GM12878 (cell line): ENCODE data around the gene CENPX. TPM values are rescaled to one million over a fixed set of nuclear protein-coding genes. Genes with fewer than 3 reads are reported as not detected.

Experiments used
- ATAC-seq: fragments of 200-7000 bp; cut with Tn5 transposase; 3 replicates; pipeline ENCODE4 v1.9.1; 2020; ENCODE audit warnings: mild to moderate bottlenecking, moderate library complexity
- BruUV-seq: library from RNA; stranded (reverse); fragments of 400-500 nt; replicated peaks from 2 replicates; lab custom pipeline; 2021; lab: Mats Ljungman, UMichigan
- CTCF ChIA-PET: fragments of 300-600 bp; sonication (Branson Sonifier 250); formaldehyde crosslinking; extraction: SDS; loops from one replicate; lab custom pipeline; 2021; ENCODE audit warnings: inconsistent platforms; lab: Yijun Ruan, JAX
- POLR2A ChIA-PET: fragments of 350-600 bp; formaldehyde crosslinking; extraction: SDS; loops from one replicate; lab custom pipeline; 2021; ENCODE audit warnings: inconsistent platforms; lab: Charles Lee
- RAD21 ChIA-PET: fragments of 300-600 bp; sonication (Branson Sonifier 250); formaldehyde crosslinking; loops from one replicate; lab custom pipeline; 2023; ENCODE audit warnings: antibody characterized with exemption; ENCODE audit not compliant: unreplicated experiment; lab: Charles Lee
- SMC1A ChIA-PET: fragments of 300-600 bp; sonication (Branson Sonifier 250); formaldehyde crosslinking; loops from one replicate; lab custom pipeline; 2023; ENCODE audit not compliant: unreplicated experiment, uncharacterized antibody; lab: Charles Lee
- DNase-seq: peaks from one replicate; pipeline ENCODE4 v3.0.0-alpha.2; 2011; ENCODE audit warnings: low read depth, low spot score
- FAIRE-seq: peaks from 3 replicates; lab custom pipeline; 2011; peaks lifted over from hg19 to GRCh38; lab: Jason Lieb, UNC
- H2AFZ ChIP-seq: 2 replicates; pipeline ENCODE4 v1.6.0; 2011; ENCODE audit warnings: low read depth, low read length, control low read depth; ENCODE audit not compliant: control insufficient read depth
- H3K27ac ChIP-seq: 2 replicates; pipeline ENCODE4 v1.5.1; 2011; ENCODE audit warnings: control low read depth; ENCODE audit not compliant: control insufficient read depth, insufficient read depth
- H3K27me3 ChIP-seq, 2 experiments: replicated peaks in 1 of 2; 2 replicates each; pipeline versions ENCODE4 v1.6.0 to v1.6.1; 2011; ENCODE audit warnings: low read length in 1 of 2; ENCODE audit not compliant: control insufficient read depth in 2 of 2, insufficient read depth in 2 of 2
- H3K36me3 ChIP-seq, 2 experiments: 2 replicates each; pipeline ENCODE4 v1.5.1; 2011; ENCODE audit warnings: low read length in 1 of 2; ENCODE audit not compliant: control insufficient read depth in 2 of 2, insufficient read depth in 2 of 2
- H3K4me1 ChIP-seq: 2 replicates; pipeline ENCODE4 v1.6.1; 2011; ENCODE audit warnings: mild to moderate bottlenecking, low read length, moderate library complexity, mixed read lengths; ENCODE audit not compliant: control insufficient read depth, insufficient read depth
- H3K4me2 ChIP-seq: 2 replicates; pipeline ENCODE4 v1.6.0; 2011; ENCODE audit warnings: control low read depth; ENCODE audit not compliant: control insufficient read depth, insufficient read depth
- H3K4me3 ChIP-seq: fragments of 200-600 bp; sonication (generic); 2 replicates; pipeline ENCODE4 v1.5.1; 2016
- H3K79me2 ChIP-seq: 2 replicates; pipeline ENCODE4 v1.6.0; 2011; ENCODE audit warnings: low read length; ENCODE audit not compliant: control insufficient read depth, insufficient read depth
- H3K9ac ChIP-seq: 2 replicates; pipeline ENCODE4 v1.8.0; 2011; ENCODE audit warnings: low read length, control low read depth, mixed read lengths; ENCODE audit not compliant: control insufficient read depth, insufficient read depth
- H3K9me3 ChIP-seq: replicated peaks from 3 replicates; pipeline ENCODE4 v1.5.1; 2011; ENCODE audit warnings: mild to moderate bottlenecking, low read length; ENCODE audit not compliant: control insufficient read depth, insufficient read depth
- H4K20me1 ChIP-seq: 2 replicates; pipeline ENCODE4 v1.6.0; 2011; ENCODE audit not compliant: control insufficient read depth, insufficient read depth
- EED ChIP-seq: sonication (generic); IDR thresholded peaks from 2 replicates; pipeline ENCODE4 v1.6.1; 2016; ENCODE audit warnings: antibody characterized with exemption, low read depth
- FOS ChIP-seq: IDR thresholded peaks from 3 replicates; pipeline ENCODE4 v1.6.1; 2011; ENCODE audit warnings: borderline replicate concordance; ENCODE audit not compliant: insufficient read length; ENCODE audit errors: extremely low read depth
- HDGF ChIP-seq: fragments of 450-650 bp; IDR thresholded peaks from 2 replicates; pipeline ENCODE4 v1.6.1; 2016; ENCODE audit warnings: antibody characterized with exemption
- KLF5 ChIP-seq: fragments of 450-650 bp; IDR thresholded peaks from 2 replicates; pipeline ENCODE4 v1.6.1; 2014; ENCODE audit warnings: mild to moderate bottlenecking; ENCODE audit not compliant: partially characterized antibody
- RCOR1 ChIP-seq: conservative IDR thresholded peaks from 2 replicates; pipeline ENCODE4 v1.6.1; 2012; ENCODE audit warnings: low read depth, low read length, improper control_type of control experiment
- WGBS: methylation state at CpG from one replicate; pipeline ENCODE4 v1.1.6; 2016; ENCODE audit warnings: low lambda C conversion rate; ENCODE audit not compliant: insufficient replicate concordance, insufficient coverage; ENCODE audit errors: missing lambda C conversion rate; 5-methylcytosine and 5-hydroxymethylcytosine counted together
- in situ Hi-C: fragments of 300-500 bp; cut with MboI; formaldehyde crosslinking; loops from 9 replicates; pipeline ENCODE4 v1.14.3; 2018; ENCODE audit warnings: mixed read lengths
- intact Hi-C: fragments of 100-400 bp; cut with micrococcal nuclease; formaldehyde crosslinking; loops from one replicate; pipeline ENCODE4 v1.14.2; 2022; ENCODE audit not compliant: unreplicated experiment
- polyA plus RNA-seq, 11 experiments: library from polyadenylated mRNA; depleted of rRNA in 4 of 11; unstranded in 6 of 11; stranded (reverse) in 5 of 11; fragments of >200 nt; fragmentation: Nextera tagmentation in 4 of 11; fragmentation: Illumina TruSeq in 1 of 11; extraction: Ambion mirVana in 4 of 11; extraction: Trizol in 1 of 11; gene quantifications; 1 replicate in 1 of 11; 2 replicates in 10 of 11; pipeline versions ENCODE4 v1.2.1 to v1.2.3, GENCODE V29; 2011 to 2016; ENCODE audit warnings: inconsistent platforms in 2 of 11, missing spikeins in 2 of 11, low read depth in 1 of 11
- total RNA-seq, 4 experiments: library from RNA; depleted of rRNA in 3 of 4; stranded (reverse); fragments of >200 nt in 3 of 4; fragmentation: Illumina TruSeq in 1 of 4; extraction: Trizol in 1 of 4; gene quantifications; 2 replicates each; pipeline versions ENCODE4 v1.2.1 to v1.2.3, GENCODE V29; 2013 to 2021
- TF ChIP-seq, protein P1 (sequence below): fragments of 450-650 bp; IDR thresholded peaks from 2 replicates; pipeline ENCODE4 v1.6.1; 2017; ENCODE audit warnings: mild to moderate bottlenecking, low read depth, inconsistent platforms; ENCODE audit not compliant: poor library complexity, severe bottlenecking
- TF ChIP-seq, protein P2 (sequence below): fragments of 450-650 bp; IDR thresholded peaks from 2 replicates; pipeline ENCODE4 v1.6.1; 2016; ENCODE audit warnings: mild to moderate bottlenecking

The CENPX gene
- total and polyA plus RNA-seq, 10 of the 15 experiments (the other 5 are each of a cell fraction or from before 2014, with no cell fraction given): 11.7 to 182 (median 71.9) TPM

DNA sequence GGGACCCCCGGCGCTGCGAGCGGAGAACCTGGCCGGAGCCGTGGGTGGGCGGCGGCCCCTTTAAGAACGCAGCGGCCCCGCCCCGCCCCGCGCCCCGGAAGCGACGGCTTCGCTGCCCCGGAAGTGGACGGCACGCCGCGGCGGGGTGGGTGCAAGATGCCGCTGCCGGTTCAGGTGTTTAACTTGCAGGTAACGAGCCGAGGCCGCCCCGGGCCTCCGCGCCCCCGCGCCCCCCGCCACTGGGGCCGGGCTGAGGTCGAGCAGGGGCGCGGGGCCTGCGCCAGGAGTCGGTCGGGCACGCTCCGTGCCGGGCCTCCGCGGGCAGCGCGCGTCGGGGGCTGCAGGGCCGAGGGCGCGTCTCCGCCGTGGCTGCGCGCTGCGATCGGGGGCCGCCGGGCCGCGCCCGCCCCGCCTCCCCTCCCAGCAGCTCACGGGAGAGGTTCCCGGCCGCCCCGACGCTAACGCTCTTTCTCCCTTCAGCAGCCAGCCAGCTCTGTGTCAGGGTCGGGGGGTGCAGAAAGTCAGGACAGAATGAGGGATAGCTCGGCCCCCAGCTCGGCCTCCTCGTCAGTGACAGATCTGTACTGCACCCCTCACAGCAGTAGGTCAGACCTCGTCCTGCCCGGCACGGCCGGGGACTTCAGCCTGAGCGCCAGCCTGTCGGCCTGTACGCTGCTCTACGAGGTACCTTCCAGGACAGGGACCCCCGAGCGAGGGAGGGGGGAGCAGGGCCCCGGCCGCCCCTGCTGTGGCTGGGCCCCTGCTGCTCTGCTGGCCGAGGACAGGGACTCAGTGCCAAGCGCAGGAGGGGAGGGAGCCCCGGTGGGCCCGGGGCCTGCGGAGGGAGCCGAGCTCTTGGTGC lies 29.3 kb upstream of the CENPX start, which contains the start of the genes GPS1 and RFNG (continued):
- no peak for TF ChIP-seq KLF5
- no peak for TF ChIP-seq FOS
- TF ChIP-seq EED: no peak

DNA sequence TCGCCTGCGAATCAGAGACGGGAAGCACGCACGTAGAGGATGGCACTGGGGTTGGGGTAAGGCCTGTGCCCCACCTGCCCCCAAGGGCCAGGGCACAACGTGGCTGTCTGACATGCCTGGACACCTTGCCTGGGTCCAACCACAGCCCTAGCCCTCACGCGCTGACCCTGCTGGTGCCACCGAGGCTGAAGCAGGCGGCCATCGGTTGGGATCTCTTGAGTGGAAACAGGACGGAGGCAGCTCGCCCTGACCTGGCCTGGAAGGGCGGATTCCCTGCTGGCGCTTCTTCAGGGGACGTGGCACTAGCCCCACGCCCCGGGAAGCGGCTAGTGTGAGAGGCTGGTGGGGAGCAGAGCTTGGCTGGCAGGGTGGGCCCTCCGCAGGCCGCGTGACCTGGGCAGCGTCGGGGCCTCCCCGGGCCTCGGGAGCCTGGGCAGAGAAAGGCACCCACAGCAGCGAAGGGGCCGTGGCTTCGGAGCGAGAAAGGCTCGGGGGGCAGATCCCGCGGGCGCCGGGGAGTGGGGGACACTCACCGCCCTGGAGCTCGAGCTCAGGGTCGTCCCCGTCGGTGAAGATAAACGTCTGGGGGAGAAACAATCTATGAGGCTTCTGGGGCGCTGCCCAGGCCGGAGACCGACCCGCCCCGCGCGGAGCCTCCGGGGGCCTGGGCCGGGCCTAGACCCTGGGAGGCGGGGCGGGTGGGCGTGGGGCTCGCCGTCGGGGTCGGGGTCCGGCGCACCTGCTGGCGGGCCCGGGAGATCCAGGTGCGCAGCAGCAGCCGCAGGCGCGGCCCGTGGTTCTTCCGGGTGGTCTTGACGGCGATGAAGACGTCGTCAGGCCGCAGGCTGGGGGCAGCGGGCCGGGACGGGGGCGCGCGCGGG lies 28.3 kb upstream of the CENPX start:
- BruUV-seq: no TSS peak
- intact Hi-C loops (loop anchor here (5.0 kb wide), 1 partner anchor 46 kb away; the partner anchor contains the start of gene FASN), in situ Hi-C loops (no loop called here)
- no peaks in the 10 kb centered on the region for H4K20me1 ChIP-seq
- DNase-seq (no peak), ATAC-seq (peak; percentile 22), FAIRE-seq (no peak)
- ChIA-PET SMC1A (interaction anchor here (1.2 kb wide), 1 partner anchor 28 kb away, joined by 4 read pairs; the partner anchor contains the start of genes CENPX and LRRC45), RAD21 (interaction anchor here (1.3 kb wide), 1 partner anchor 13 kb away, joined by 4 read pairs; the partner anchor contains the start of gene DCXR), POLR2A (interaction anchor here (1.3 to 1.5 kb wide), 2 partner anchors 21 to 28 kb away, joined by 3 read pairs; partner anchors contain the start of genes CENPX and LRRC45), CTCF (interaction anchor here (0.6 to 1.7 kb wide), 4 partner anchors 12 to 282 kb away, joined by 3 to 7 read pairs (median 4); partner anchors contain the start of gene DCXR)
- no peaks in the 10 kb centered on the region for H3K27me3 ChIP-seq
- H3K4me3 ChIP-seq: peak overlapping the region; percentile 71
- H2AFZ ChIP-seq: peak overlapping the region; percentile 34
- WGBS: 50% methylated on average over 36 of the region's 79 CpGs
- TF ChIP-seq HDGF (0 out of 2 replicates have a peak, but pooled peaks have one; percentile 17), RCOR1 (no peak)
- TF ChIP-seq, protein P1, sequence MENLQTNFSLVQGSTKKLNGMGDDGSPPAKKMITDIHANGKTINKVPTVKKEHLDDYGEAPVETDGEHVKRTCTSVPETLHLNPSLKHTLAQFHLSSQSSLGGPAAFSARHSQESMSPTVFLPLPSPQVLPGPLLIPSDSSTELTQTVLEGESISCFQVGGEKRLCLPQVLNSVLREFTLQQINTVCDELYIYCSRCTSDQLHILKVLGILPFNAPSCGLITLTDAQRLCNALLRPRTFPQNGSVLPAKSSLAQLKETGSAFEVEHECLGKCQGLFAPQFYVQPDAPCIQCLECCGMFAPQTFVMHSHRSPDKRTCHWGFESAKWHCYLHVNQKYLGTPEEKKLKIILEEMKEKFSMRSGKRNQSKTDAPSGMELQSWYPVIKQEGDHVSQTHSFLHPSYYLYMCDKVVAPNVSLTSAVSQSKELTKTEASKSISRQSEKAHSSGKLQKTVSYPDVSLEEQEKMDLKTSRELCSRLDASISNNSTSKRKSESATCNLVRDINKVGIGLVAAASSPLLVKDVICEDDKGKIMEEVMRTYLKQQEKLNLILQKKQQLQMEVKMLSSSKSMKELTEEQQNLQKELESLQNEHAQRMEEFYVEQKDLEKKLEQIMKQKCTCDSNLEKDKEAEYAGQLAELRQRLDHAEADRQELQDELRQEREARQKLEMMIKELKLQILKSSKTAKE: no peak
- TF ChIP-seq, protein P2, sequence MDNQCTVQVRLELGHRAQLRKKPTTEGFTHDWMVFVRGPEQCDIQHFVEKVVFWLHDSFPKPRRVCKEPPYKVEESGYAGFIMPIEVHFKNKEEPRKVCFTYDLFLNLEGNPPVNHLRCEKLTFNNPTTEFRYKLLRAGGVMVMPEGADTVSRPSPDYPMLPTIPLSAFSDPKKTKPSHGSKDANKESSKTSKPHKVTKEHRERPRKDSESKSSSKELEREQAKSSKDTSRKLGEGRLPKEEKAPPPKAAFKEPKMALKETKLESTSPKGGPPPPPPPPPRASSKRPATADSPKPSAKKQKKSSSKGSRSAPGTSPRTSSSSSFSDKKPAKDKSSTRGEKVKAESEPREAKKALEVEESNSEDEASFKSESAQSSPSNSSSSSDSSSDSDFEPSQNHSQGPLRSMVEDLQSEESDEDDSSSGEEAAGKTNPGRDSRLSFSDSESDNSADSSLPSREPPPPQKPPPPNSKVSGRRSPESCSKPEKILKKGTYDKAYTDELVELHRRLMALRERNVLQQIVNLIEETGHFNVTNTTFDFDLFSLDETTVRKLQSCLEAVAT: peak; percentile 71; the same call in 1 of the 2 replicates
- no peak overlapping the region for H3K27ac ChIP-seq
- H3K36me3 ChIP-seq: peaks cover 0 to 7% of the 10 kb centered on the region in 2 experiments; a peak in 3 of 4 replicates
- H3K4me1 ChIP-seq: peaks cover 4% of the 10 kb centered on the region
- no peaks in the 10 kb centered on the region for H3K9me3 ChIP-seq
- peak overlapping the region; percentile 90 for H3K4me2 ChIP-seq
- H3K79me2 ChIP-seq: peaks cover 14% of the 10 kb centered on the region
- peak overlapping the region; percentile 47; the same call in 1 of the 2 replicates for H3K9ac ChIP-seq
